GM12875 (cell line): Measurements from ENCODE around the gene UBE2J2.

ENCODE experiments used
- H3K4me3 ChIP-seq: one replicate; pipeline ENCODE4 v1.5.1; 2011; ENCODE audit warnings: low read depth, low read length, control low read depth
- TF ChIP-seq, protein P1 (sequence below): IDR thresholded peaks from 2 replicates; pipeline ENCODE4 v1.5.1; 2011; ENCODE audit warnings: low read depth, mild to moderate bottlenecking, control low read depth, inconsistent platforms, low read length, moderate library complexity, borderline replicate concordance; ENCODE audit not compliant: insufficient read depth

UBE2J2 gene

DNA sequence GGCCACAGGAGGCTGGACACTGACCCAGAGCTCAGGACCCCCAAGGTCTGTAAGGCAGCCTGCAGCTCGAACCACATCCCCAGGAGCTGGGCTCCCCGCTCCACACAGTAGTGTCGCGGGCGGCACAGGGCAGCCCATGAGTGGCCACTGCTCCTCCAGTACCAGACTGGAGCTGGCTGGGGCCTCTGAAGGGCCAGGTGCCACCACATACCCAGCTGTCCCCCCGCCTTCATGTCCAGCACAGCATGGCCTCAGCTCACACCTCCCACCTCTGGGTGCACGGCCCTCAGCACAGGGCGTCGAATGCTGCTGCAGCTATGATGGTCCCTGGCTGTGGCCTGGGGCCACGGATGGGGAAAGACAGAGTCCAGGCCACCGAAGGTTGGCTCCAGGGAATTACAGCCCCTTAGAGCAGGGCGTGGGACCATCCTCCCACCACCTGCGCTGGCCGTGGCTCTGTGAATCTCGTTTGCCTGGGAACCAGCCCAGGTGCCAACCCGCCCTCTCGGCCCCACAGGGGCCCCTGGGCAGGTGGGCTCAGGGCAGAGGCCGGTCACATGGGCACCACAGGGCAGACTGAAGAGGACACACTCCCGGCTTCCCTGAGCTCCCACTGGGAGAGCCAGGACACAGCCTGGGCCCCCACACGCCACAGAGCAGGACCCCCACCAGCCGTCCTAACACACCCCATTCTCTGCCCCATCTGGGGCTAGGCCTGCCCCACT is 57.6 kb downstream of the UBE2J2 start:
- TF ChIP-seq, protein P1, sequence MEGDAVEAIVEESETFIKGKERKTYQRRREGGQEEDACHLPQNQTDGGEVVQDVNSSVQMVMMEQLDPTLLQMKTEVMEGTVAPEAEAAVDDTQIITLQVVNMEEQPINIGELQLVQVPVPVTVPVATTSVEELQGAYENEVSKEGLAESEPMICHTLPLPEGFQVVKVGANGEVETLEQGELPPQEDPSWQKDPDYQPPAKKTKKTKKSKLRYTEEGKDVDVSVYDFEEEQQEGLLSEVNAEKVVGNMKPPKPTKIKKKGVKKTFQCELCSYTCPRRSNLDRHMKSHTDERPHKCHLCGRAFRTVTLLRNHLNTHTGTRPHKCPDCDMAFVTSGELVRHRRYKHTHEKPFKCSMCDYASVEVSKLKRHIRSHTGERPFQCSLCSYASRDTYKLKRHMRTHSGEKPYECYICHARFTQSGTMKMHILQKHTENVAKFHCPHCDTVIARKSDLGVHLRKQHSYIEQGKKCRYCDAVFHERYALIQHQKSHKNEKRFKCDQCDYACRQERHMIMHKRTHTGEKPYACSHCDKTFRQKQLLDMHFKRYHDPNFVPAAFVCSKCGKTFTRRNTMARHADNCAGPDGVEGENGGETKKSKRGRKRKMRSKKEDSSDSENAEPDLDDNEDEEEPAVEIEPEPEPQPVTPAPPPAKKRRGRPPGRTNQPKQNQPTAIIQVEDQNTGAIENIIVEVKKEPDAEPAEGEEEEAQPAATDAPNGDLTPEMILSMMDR, result no peak
- H3K4me3 ChIP-seq, result no peak overlapping the region

DNA sequence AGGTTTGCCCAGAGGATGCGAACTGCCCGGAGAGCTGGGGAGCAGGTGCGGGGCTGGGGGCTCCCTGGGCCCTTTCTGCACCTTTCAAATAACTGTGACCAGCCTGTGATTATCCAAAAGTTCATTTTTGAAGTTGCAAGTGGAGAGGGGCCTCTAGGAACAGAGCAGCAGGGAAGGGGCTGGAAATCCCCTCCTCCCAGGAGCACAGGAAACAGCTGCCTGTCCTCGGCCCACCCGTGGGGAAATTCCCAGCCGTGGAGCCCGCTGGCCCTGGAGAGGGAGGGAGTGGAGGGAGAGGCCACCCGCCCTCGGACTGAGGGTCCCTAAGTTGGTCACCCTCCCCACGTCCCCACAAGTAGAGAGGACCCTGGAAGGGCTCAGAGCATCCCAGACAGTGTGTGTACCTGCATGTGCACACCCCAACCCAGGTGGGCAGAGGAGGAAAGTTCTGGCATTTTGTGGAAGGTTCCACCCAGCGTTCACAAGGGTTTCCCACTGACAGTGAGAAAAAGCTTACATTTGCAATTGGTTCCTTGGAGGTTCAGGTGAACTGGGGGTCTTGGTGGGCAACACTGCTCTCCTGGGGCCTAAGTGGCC is 58.5 kb downstream of the UBE2J2 start:
- TF ChIP-seq, protein P1, result no peak
- no peak overlapping the region for H3K4me3 ChIP-seq

GRCh38 chr1:1213345-1214265 is 60.0 kb downstream of the UBE2J2 start, which contains the start of gene TNFRSF4:
Gene TNFRSF4, minus strand, starts transcription at chr1:1214153. Its CDS starts 26 bp downstream, at chr1:1214127.
- TF ChIP-seq, protein P1, result no peak
- peak within 1 kb of the TSS; percentile 31 for H3K4me3 ChIP-seq

- TF ChIP-seq, protein P1, result no peak
- H3K4me3 ChIP-seq, result peak overlapping the region; percentile 31
These were observed 60.8 kb downstream of the UBE2J2 start for GRCh38 chr1:1212780-1213344.

DNA sequence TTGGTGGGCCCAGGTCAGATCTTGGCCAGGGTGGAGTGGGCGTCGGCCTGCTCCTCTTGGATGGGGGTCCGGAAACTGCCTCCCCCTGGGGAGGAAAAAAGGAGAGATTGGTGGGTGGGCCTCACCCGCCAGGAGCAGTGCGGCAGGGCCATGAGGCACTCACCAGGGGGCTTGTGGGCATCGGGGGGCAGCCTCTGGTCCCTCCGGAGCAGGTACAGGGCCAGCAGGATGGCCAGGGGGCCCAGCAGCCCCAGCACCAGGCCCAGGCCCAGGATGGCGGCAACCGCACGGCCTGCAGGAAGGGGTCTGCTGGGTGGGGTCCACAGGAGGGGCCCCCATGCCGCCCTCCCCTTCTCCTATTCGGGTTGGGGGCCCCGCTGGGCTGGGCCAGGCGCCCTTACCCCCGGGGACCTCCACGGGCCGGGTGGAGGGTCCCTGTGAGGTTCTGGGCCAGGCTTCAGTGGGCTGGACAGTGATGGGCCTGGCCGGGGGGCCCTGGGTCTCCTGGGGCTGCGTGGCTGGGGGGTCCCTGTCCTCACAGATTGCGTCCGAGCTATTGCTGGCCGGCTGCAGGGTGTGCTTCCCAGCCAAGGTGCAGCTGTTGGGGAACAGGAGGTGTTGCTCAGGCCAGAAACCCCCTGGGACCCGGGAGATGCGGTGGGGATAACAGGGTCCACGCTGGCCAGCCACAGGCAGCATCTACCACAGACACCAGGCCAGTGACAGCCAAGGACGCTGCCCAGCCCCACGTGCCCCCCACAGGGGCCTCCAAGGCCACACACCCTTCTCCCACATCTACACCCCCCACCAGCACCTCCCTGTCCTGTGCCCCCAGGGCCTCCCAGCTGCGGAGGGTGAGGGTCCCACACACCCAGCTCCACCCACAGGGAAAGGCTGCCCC is 61.9 kb downstream of the UBE2J2 start:
- peak overlapping the region; percentile 5 for H3K4me3 ChIP-seq
- TF ChIP-seq, protein P1, result no peak
